H1 (cell line): Measurements from ENCODE around the gene PDE9A. TPM values are rescaled to one million over a fixed set of nuclear protein-coding genes. Genes with fewer than 3 reads are reported as not detected.

Experiments used
- CTCF ChIA-PET: fragments of 300-600 bp; sonication (Branson Sonifier 250); formaldehyde crosslinking; loops from one replicate; lab custom pipeline; 2021; ENCODE audit not compliant: partially characterized antibody; lab: Charles Lee
- POLR2A ChIA-PET: fragments of 300-600 bp; sonication (Branson Sonifier 250); formaldehyde crosslinking; loops from one replicate; lab custom pipeline; 2021; ENCODE audit warnings: inconsistent platforms; ENCODE audit not compliant: partially characterized antibody; lab: Charles Lee
- DNase-seq, 2 experiments: peaks; one replicate each; pipeline versions ENCODE4 v3.0.0 to v3.0.0-alpha.2; 2010 to 2022; ENCODE audit warnings: low spot score in 2 of 2, low read depth in 1 of 2, mixed read lengths in 1 of 2
- FAIRE-seq: peaks from 2 replicates; lab custom pipeline; 2011; peaks lifted over from hg19 to GRCh38; lab: Jason Lieb, UNC
- H2AFZ ChIP-seq: 2 replicates; pipeline ENCODE4 v1.8.1; 2012; ENCODE audit warnings: low read length, inconsistent platforms
- H2AK5ac ChIP-seq: 2 replicates; pipeline ENCODE4 v1.6.1; 2013; ENCODE audit warnings: low read depth, low read length
- H2BK120ac ChIP-seq: replicated peaks from 2 replicates; pipeline ENCODE3; 2013; ENCODE audit warnings: low read depth, low read length, inconsistent platforms
- H2BK12ac ChIP-seq: 2 replicates; pipeline ENCODE4 v1.6.1; 2013; ENCODE audit warnings: low read depth, low read length
- H2BK15ac ChIP-seq: 2 replicates; pipeline ENCODE4 v1.6.1; 2013; ENCODE audit warnings: low read length
- H2BK20ac ChIP-seq: 2 replicates; pipeline ENCODE4 v1.6.1; 2013; ENCODE audit warnings: low read length
- H2BK5ac ChIP-seq: 2 replicates; pipeline ENCODE4 v1.6.1; 2013; ENCODE audit warnings: low read depth, low read length
- H3K14ac ChIP-seq: 2 replicates; pipeline ENCODE4 v1.6.1; 2013; ENCODE audit warnings: inconsistent platforms; ENCODE audit not compliant: insufficient read length
- H3K18ac ChIP-seq: 2 replicates; pipeline ENCODE4 v1.6.1; 2013; ENCODE audit warnings: low read length; ENCODE audit errors: extremely low read depth
- H3K23ac ChIP-seq: 2 replicates; pipeline ENCODE4 v1.6.1; 2013; ENCODE audit warnings: inconsistent platforms; ENCODE audit not compliant: insufficient read length
- H3K23me2 ChIP-seq: 2 replicates; pipeline ENCODE4 v1.6.1; 2013; ENCODE audit warnings: low read depth, low read length
- H3K27ac ChIP-seq: 2 replicates; pipeline ENCODE4 v1.6.1; 2011; ENCODE audit warnings: low read depth, low read length, inconsistent platforms
- H3K27me3 ChIP-seq, 4 experiments: replicated peaks in 1 of 4; 1 replicate in 1 of 4; 2 replicates in 3 of 4; pipeline versions ENCODE4 v1.6.1 to v1.8.1; 2011 to 2013; ENCODE audit warnings: low read length in 3 of 4, mild to moderate bottlenecking in 3 of 4, inconsistent platforms in 2 of 4, mixed read lengths in 2 of 4, moderate library complexity in 1 of 4; ENCODE audit not compliant: control insufficient read depth in 3 of 4, insufficient read depth in 3 of 4; ENCODE audit errors: extremely low read depth in 1 of 4
- H3K36me3 ChIP-seq, 4 experiments: 2 replicates each; pipeline versions ENCODE4 v1.6.1 to v1.8.1; 2011 to 2013; ENCODE audit warnings: mild to moderate bottlenecking in 4 of 4, low read length in 3 of 4, moderate library complexity in 2 of 4, control low read depth in 1 of 4, inconsistent platforms in 1 of 4; ENCODE audit not compliant: insufficient read depth in 4 of 4, control insufficient read depth in 2 of 4
- H3K4ac ChIP-seq: replicated peaks from 2 replicates; pipeline ENCODE3; 2013; ENCODE audit warnings: low read length, low read depth, mixed read lengths, inconsistent platforms; ENCODE audit not compliant: insufficient read length
- H3K4me1 ChIP-seq, 4 experiments: replicated peaks in 1 of 4; 1 replicate in 1 of 4; 2 replicates in 3 of 4; pipeline versions ENCODE4 v1.6.1 to v1.8.1; 2011 to 2013; ENCODE audit warnings: low read length in 3 of 4, inconsistent platforms in 2 of 4, mixed read lengths in 1 of 4; ENCODE audit not compliant: insufficient read depth in 4 of 4, control insufficient read depth in 3 of 4
- H3K4me2 ChIP-seq, 2 experiments: 2 replicates each; pipeline versions ENCODE4 v1.6.1 to v1.8.1; 2011 to 2013; ENCODE audit warnings: low read depth in 2 of 2, low read length in 2 of 2, control low read depth in 1 of 2, inconsistent platforms in 1 of 2, mild to moderate bottlenecking in 1 of 2; ENCODE audit not compliant: insufficient read depth in 1 of 2
- H3K4me3 ChIP-seq, 4 experiments: fragments of 200-600, 300-600 bp in 1 of 4; sonication (generic), shearing (Covaris generic), sonication (Bioruptor Twin) in 1 of 4; 2 replicates each; pipeline versions ENCODE4 v1.5.1 to v1.8.1; 2011 to 2016; ENCODE audit warnings: low read length in 4 of 4, low read depth in 3 of 4, control low read depth in 2 of 4, inconsistent platforms in 2 of 4, mild to moderate bottlenecking in 2 of 4, mixed read lengths in 1 of 4, moderate library complexity in 1 of 4; ENCODE audit not compliant: insufficient read depth in 2 of 4; ENCODE audit errors: extremely low read depth in 1 of 4
- H3K56ac ChIP-seq: replicated peaks from 2 replicates; pipeline ENCODE3; 2013; ENCODE audit warnings: low read depth, mild to moderate bottlenecking, mixed read lengths, low read length, inconsistent platforms; ENCODE audit not compliant: insufficient read length
- H3K79me1 ChIP-seq: 2 replicates; pipeline ENCODE4 v1.6.1; 2013; ENCODE audit warnings: low read depth, low read length, control low read depth
- H3K79me2 ChIP-seq, 2 experiments: 2 replicates each; pipeline versions ENCODE4 v1.6.1 to v1.8.1; 2012 to 2013; ENCODE audit warnings: low read length in 2 of 2, mild to moderate bottlenecking in 2 of 2, inconsistent platforms in 1 of 2; ENCODE audit not compliant: insufficient read depth in 2 of 2, control insufficient read depth in 1 of 2
- H3K9ac ChIP-seq, 4 experiments: replicated peaks in 1 of 4; 1 replicate in 1 of 4; 2 replicates in 3 of 4; pipeline versions ENCODE4 v1.6.1 to v1.8.1; 2011 to 2013; ENCODE audit warnings: low read depth in 3 of 4, low read length in 3 of 4, control low read depth in 2 of 4, mild to moderate bottlenecking in 2 of 4, moderate library complexity in 2 of 4, inconsistent platforms in 1 of 4; ENCODE audit errors: extremely low read depth in 1 of 4
- H3K9me3 ChIP-seq, 2 experiments: 2 replicates each; pipeline versions ENCODE4 v1.6.1 to v1.8.1; 2012 to 2013; ENCODE audit warnings: mild to moderate bottlenecking in 2 of 2, moderate library complexity in 2 of 2, control low read depth in 1 of 2, inconsistent platforms in 1 of 2, low read depth in 1 of 2, low read length in 1 of 2, mixed read lengths in 1 of 2; ENCODE audit not compliant: insufficient read depth in 2 of 2
- H4K20me1 ChIP-seq, 2 experiments: replicated peaks in 1 of 2; 2 replicates each; pipeline versions ENCODE3 to v1.8.1; 2011 to 2013; ENCODE audit warnings: inconsistent platforms in 2 of 2, low read length in 2 of 2, mild to moderate bottlenecking in 1 of 2; ENCODE audit not compliant: insufficient read depth in 2 of 2, control insufficient read depth in 1 of 2
- H4K5ac ChIP-seq: 2 replicates; pipeline ENCODE4 v1.6.1; 2013; ENCODE audit warnings: low read length, low read depth, mixed read lengths, inconsistent platforms; ENCODE audit not compliant: insufficient read length
- H4K8ac ChIP-seq: 2 replicates; pipeline ENCODE4 v1.8.0; 2013; ENCODE audit warnings: mild to moderate bottlenecking, moderate library complexity, low read length, inconsistent platforms; ENCODE audit not compliant: insufficient read depth; ENCODE audit errors: extremely low read depth
- H4K91ac ChIP-seq: replicated peaks from 2 replicates; pipeline ENCODE3; 2013; ENCODE audit warnings: low read length, mixed read lengths, inconsistent platforms; ENCODE audit not compliant: insufficient read length
- JUND ChIP-seq: IDR thresholded peaks from 2 replicates; pipeline ENCODE4 v1.6.1; 2011; ENCODE audit warnings: mild to moderate bottlenecking, improper control_type of control experiment, low read length
- WGBS, 2 experiments: shearing (Covaris generic) in 1 of 2; methylation state at CpG; one replicate each; pipeline versions ENCODE4 v1.1.6 to v1.1.7; 2013 to 2015; ENCODE audit warnings: low lambda C conversion rate in 2 of 2, mixed read lengths in 2 of 2, inconsistent platforms in 1 of 2, low coverage in 1 of 2, missing lambda C conversion rate in 1 of 2; ENCODE audit not compliant: insufficient replicate concordance in 2 of 2, insufficient coverage in 1 of 2, insufficient read length in 1 of 2; ENCODE audit errors: extremely low coverage in 1 of 2, missing lambda C conversion rate in 1 of 2; 5-methylcytosine and 5-hydroxymethylcytosine counted together
- polyA plus RNA-seq, 7 experiments: library from polyadenylated mRNA; depleted of rRNA in 3 of 7; stranded (reverse) in 5 of 7; unstranded in 2 of 7; fragments of >200 nt in 5 of 7; fragments of 200-250 nt in 2 of 7; gene quantifications; 1 replicate in 5 of 7; 2 replicates in 1 of 7; 4 replicates in 1 of 7; pipeline versions ENCODE4 v1.2.1 to v1.2.3, GENCODE V29; 2011 to 2013; ENCODE audit warnings: missing spikeins in 2 of 7, mixed read lengths in 2 of 7
- total RNA-seq: library from RNA; stranded (reverse); fragmentation: NEBNext Ultra II Directional; extraction: Animal tissue kit (Norgen Biotek cat#: 25700); gene quantifications from 2 replicates; pipeline ENCODE4 v1.2.1, GENCODE V29; 2021

PDE9A gene
- total and polyA plus RNA-seq, 2 of the 8 experiments (the other 6 are each of a cell fraction or from before 2014, with no cell fraction given), result 39.2 to 45.9 TPM

DNA sequence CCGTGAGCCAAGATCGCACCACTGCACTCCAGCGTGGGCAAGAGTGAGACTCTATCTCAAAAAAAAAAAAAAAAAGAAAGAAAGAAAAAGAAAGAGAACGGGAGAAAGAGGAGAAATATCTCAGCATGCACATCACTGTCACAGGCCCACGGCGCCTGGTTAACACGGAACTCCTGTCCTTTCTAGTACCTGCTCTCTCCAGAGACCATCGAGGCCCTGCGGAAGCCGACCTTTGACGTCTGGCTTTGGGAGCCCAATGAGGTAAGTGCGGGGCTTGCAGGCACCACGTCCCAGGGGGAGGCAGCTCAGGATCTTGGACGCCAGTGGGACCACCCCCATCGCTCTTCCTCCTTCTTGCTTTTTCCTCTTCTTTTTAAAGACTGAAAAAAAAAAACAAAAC is 100.4 kb downstream of the PDE9A start:
- Histone ChIP-seq H2AK5ac (no peak overlapping the region), H3K79me1 (no peaks in the 10 kb centered on the region), H3K4me3 (no peak overlapping the region), H2BK120ac (no peak overlapping the region), H4K8ac (no peak overlapping the region), H2BK5ac (no peak overlapping the region), H2BK12ac (no peak overlapping the region), H3K18ac (no peak overlapping the region), H3K56ac (no peak overlapping the region), H2BK20ac (no peak overlapping the region), H4K91ac (no peak overlapping the region), H2BK15ac (no peak overlapping the region), H3K79me2 (no peaks in the 10 kb centered on the region), H3K23ac (no peak overlapping the region), H4K5ac (no peak overlapping the region), H3K27me3 (no peaks in the 10 kb centered on the region), H3K4ac (no peak overlapping the region), H3K14ac (no peak overlapping the region), H2AFZ (no peak overlapping the region), H3K36me3 (peaks cover 0 to 11% (median 4%) of the 10 kb centered on the region in 4 experiments; a peak in 4 of 8 replicates), H3K4me2 (no peak overlapping the region), H3K4me1 (no peaks in the 10 kb centered on the region; a peak in 1 of 7 replicates), H3K9ac (no peak overlapping the region), H3K9me3 (no peaks in the 10 kb centered on the region), H4K20me1 (peaks cover 0 to under 1% of the 10 kb centered on the region in 2 experiments), H3K23me2 (no peaks in the 10 kb centered on the region), H3K27ac (no peak overlapping the region)
- ChIA-PET POLR2A (no interaction called here), CTCF (no interaction called here)
- no peak for TF ChIP-seq JUND
- no peak for FAIRE-seq
- DNase-seq, result no peak
- 88% methylated on average over 10 of the region's 15 CpGs; no CpG with 5 or more reads in 1 of the 2 experiments for WGBS, 2 experiments
